Activated CD8-positive, alpha-beta memory T cell treated with anti-CD3 and anti-CD28 coated beads for 48 hours (primary cell): ENCODE data around the gene BCL2L11.

ENCODE experiments used
- DNase-seq, 3 experiments: peaks; one replicate each; pipeline ENCODE4 v3.0.0-alpha.2; 2020; ENCODE audit warnings: low read depth in 2 of 3, low spot score in 2 of 3

The BCL2L11 gene

GRCh38 chr2:111190816-111191540 lies 70.3 kb downstream of the BCL2L11 start:
- no peak for DNase-seq

GRCh38 chr2:111191877-111192276 lies 71.2 kb downstream of the BCL2L11 start:
- DNase-seq = no peak

- no peak for DNase-seq
Measured at GRCh38 chr2:111192776-111193368, 72.2 kb downstream of the BCL2L11 start.

- no peak for DNase-seq
Measured at GRCh38 chr2:111194835-111195621, 74.3 kb downstream of the BCL2L11 start.

GRCh38 chr2:111196435-111196834 lies 75.7 kb downstream of the BCL2L11 start:
- no peak for DNase-seq

- DNase-seq = no peak
Measured at GRCh38 chr2:111198701-111199100, 78.0 kb downstream of the BCL2L11 start.

- DNase-seq = no peak
Measured at GRCh38 chr2:111199840-111200239, 79.1 kb downstream of the BCL2L11 start.

GRCh38 chr2:111200333-111200881 lies 79.7 kb downstream of the BCL2L11 start:
- DNase-seq = no peak

GRCh38 chr2:111201214-111201613 lies 80.5 kb downstream of the BCL2L11 start:
- no peak for DNase-seq

- DNase-seq = no peak
Measured at GRCh38 chr2:111202266-111203040, 81.7 kb downstream of the BCL2L11 start.

GRCh38 chr2:111204706-111205105 lies 84.0 kb downstream of the BCL2L11 start:
- DNase-seq = no peak

GRCh38 chr2:111205774-111206173 lies 85.1 kb downstream of the BCL2L11 start:
- no peak for DNase-seq

GRCh38 chr2:111207851-111208250 lies 87.1 kb downstream of the BCL2L11 start:
- DNase-seq = no peak

- DNase-seq = no peak
Measured at GRCh38 chr2:111208639-111209038, 87.9 kb downstream of the BCL2L11 start.

- no peak for DNase-seq
Measured at GRCh38 chr2:111209045-111209514, 88.4 kb downstream of the BCL2L11 start.

GRCh38 chr2:111210036-111210435 lies 89.3 kb downstream of the BCL2L11 start:
- DNase-seq = no peak

- DNase-seq = no peak
Measured at GRCh38 chr2:111213877-111214276, 93.2 kb downstream of the BCL2L11 start.

GRCh38 chr2:111216811-111217652 lies 96.3 kb downstream of the BCL2L11 start:
- no peak for DNase-seq
